ENCODE measurements around the gene FDPS. TPM values are rescaled to one million over a fixed set of nuclear protein-coding genes. Genes with fewer than 3 reads are reported as not detected.

FDPS gene
- total RNA-seq, 1 donor from 2014 or later = 490 TPM

DNA sequence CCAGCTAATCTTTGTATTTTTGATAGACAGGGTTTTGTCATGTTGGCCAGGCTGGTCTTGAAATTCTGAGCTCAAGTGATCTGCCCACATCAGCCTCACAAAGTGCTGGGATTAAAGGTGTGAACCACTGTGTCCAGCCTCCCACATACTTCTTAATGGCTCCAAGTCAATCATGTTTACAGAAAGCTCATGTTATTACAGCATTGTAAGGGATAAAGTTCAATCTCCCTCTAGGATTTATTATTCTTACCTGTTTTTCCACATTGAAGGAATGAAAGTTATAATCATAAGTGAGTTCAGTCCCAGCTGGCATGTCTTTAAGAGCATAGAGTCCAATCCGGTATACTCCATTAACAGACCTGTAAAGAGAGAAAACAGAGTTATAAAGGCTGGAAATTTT is 51.4 kb downstream of the FDPS start:
- DNase-seq (ENCODE audit: low read depth in 2 of 2) = no peak

Other genes with a start within 250 kb of the FDPS start
- gene EFNA4, start 245.1 kb upstream of the FDPS start, total RNA-seq = 12.2 and 17.4 TPM in 2 replicates
- 1.3 and 1.6 TPM in 2 replicates for gene EFNA3, start 230.0 kb upstream of the FDPS start, total RNA-seq
- 132 and 215 TPM in 2 replicates for gene EFNA1, start 181.0 kb upstream of the FDPS start, total RNA-seq
- gene SLC50A1, start 173.0 kb upstream of the FDPS start, total RNA-seq = 48.5 and 48.7 TPM in 2 replicates
- gene DPM3, start 168.3 kb upstream of the FDPS start, total RNA-seq = 24.7 and 40.4 TPM in 2 replicates
- gene KRTCAP2, start 135.6 kb upstream of the FDPS start, total RNA-seq = 126 and 157 TPM in 2 replicates
- gene TRIM46, start 135.0 kb upstream of the FDPS start, total RNA-seq = 1.8 and 1.9 TPM in 2 replicates
- 11.0 and 19.5 TPM in 2 replicates for gene THBS3, start 101.0 kb upstream of the FDPS start, total RNA-seq
- gene MTX1, start 100.2 kb upstream of the FDPS start, total RNA-seq = 32.7 and 36.1 TPM in 2 replicates
- gene ENTREP3, start 53.4 kb upstream of the FDPS start, total RNA-seq = 3.0 and 4.2 TPM in 2 replicates
- gene SCAMP3, start 46.5 kb upstream of the FDPS start, total RNA-seq = 24.8 and 46.4 TPM in 2 replicates
- 13.6 and 23.4 TPM in 2 replicates for gene CLK2, start 35.4 kb upstream of the FDPS start, total RNA-seq
- 0.38 and 0.51 TPM in 2 replicates for gene HCN3, start 31.4 kb upstream of the FDPS start, total RNA-seq
- under 0.01 TPM in 1 of 2 replicates, not detected in the other for gene PKLR, start 7.4 kb upstream of the FDPS start, total RNA-seq
- gene RUSC1, start 12.0 kb downstream of the FDPS start, total RNA-seq = 10.1 and 10.9 TPM in 2 replicates